GM21367 (cell line): Measurements from ENCODE around the gene MALT1.

ENCODE experiments used
- ATAC-seq: cut with Tn5 transposase; IDR thresholded peaks from one replicate; pipeline ENCODE4 v1.9.1; 2021; ENCODE audit not compliant: unreplicated experiment

Gene MALT1

GRCh38 chr18:58687871-58688308 is 16.6 kb downstream of the MALT1 start:
- peak; percentile 89 for ATAC-seq

GRCh38 chr18:58690259-58690658 is 19.0 kb downstream of the MALT1 start:
- ATAC-seq: no peak

GRCh38 chr18:58691256-58691655 is 20.0 kb downstream of the MALT1 start:
- ATAC-seq: no peak

GRCh38 chr18:58692422-58693185 is 21.3 kb downstream of the MALT1 start:
- ATAC-seq: no peak

- ATAC-seq: no peak
Measured at GRCh38 chr18:58694221-58694620, 23.0 kb downstream of the MALT1 start.

GRCh38 chr18:58694720-58695468 is 23.6 kb downstream of the MALT1 start:
- no peak for ATAC-seq

- no peak for ATAC-seq
Measured at GRCh38 chr18:58695772-58696171, 24.5 kb downstream of the MALT1 start.

GRCh38 chr18:58697146-58697545 is 25.9 kb downstream of the MALT1 start:
- ATAC-seq: no peak

- no peak for ATAC-seq
Measured at GRCh38 chr18:58698701-58699193, 27.5 kb downstream of the MALT1 start.

- no peak for ATAC-seq
Measured at GRCh38 chr18:58699551-58699950, 28.3 kb downstream of the MALT1 start.

GRCh38 chr18:58700209-58700608 is 28.9 kb downstream of the MALT1 start:
- no peak for ATAC-seq

GRCh38 chr18:58712930-58713329 is 41.7 kb downstream of the MALT1 start:
- ATAC-seq: no peak

GRCh38 chr18:58714259-58714658 is 43.0 kb downstream of the MALT1 start:
- ATAC-seq: no peak

- no peak for ATAC-seq
Measured at GRCh38 chr18:58714821-58715220, 43.6 kb downstream of the MALT1 start.

GRCh38 chr18:58715540-58715939 is 44.3 kb downstream of the MALT1 start:
- ATAC-seq: no peak

GRCh38 chr18:58716060-58716756 is 44.9 kb downstream of the MALT1 start:
- peak; percentile 55 for ATAC-seq

- no peak for ATAC-seq
Measured at GRCh38 chr18:58721566-58722239, 50.4 kb downstream of the MALT1 start.

- no peak for ATAC-seq
Measured at GRCh38 chr18:58723810-58724602, 52.7 kb downstream of the MALT1 start.

- ATAC-seq: no peak
Measured at GRCh38 chr18:58726671-58727070, 55.4 kb downstream of the MALT1 start.
